HEK293T (cell line): ENCODE data around the gene SPAST.

Experiments used
- BHLHE40 ChIP-seq: fragments of 450-650 bp; IDR thresholded peaks from 2 replicates; pipeline ENCODE4 v1.6.1; 2016; ENCODE audit warnings: mild to moderate bottlenecking, moderate library complexity, borderline replicate concordance
- CTBP1 ChIP-seq: fragments of 450-650 bp; IDR thresholded peaks from 2 replicates; pipeline ENCODE4 v1.6.1; 2016; ENCODE audit warnings: borderline replicate concordance
- FOXA1 ChIP-seq: fragments of 450-650 bp; IDR thresholded peaks from 2 replicates; pipeline ENCODE4 v1.6.1; 2016; ENCODE audit warnings: mild to moderate bottlenecking
- FOXK2 ChIP-seq: fragments of 450-650 bp; IDR thresholded peaks from 2 replicates; pipeline ENCODE4 v1.6.1; 2016; ENCODE audit warnings: mild to moderate bottlenecking
- FOXM1 ChIP-seq: fragments of 450-650 bp; IDR thresholded peaks from 2 replicates; pipeline ENCODE4 v1.6.1; 2017; ENCODE audit warnings: mild to moderate bottlenecking, borderline replicate concordance
- HDGF ChIP-seq: fragments of 450-650 bp; IDR thresholded peaks from 2 replicates; pipeline ENCODE4 v1.6.1; 2017; ENCODE audit warnings: antibody characterized with exemption, borderline replicate concordance
- SUZ12 ChIP-seq: fragments of 450-650 bp; IDR thresholded peaks from 2 replicates; pipeline ENCODE4 v1.6.1; 2016; ENCODE audit warnings: mild to moderate bottlenecking
- TARDBP ChIP-seq: fragments of 450-650 bp; IDR thresholded peaks from 2 replicates; pipeline ENCODE4 v1.6.1; 2016
- ZNF384 ChIP-seq: fragments of 450-650 bp; IDR thresholded peaks from 2 replicates; pipeline ENCODE4 v1.6.1; 2016

DNA sequence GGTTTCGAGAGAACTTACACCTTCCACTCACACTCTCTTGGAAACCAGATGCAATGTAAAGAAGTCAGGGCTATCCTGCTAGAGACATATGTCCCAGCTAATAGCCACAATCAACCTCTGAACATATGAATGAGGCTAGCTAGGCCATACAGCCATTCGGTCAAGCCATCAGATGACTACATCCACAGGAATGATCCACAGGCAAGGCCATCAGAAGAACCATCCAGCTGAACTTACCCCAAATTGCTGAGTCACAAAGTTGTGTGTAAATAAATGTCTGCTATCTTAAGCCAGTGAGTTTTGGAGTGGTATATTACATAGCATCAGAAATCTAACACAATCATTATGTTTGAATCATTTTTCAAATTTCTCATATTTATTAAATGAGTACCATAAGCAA, 5.2 kb upstream of the SPAST start:
- TF ChIP-seq FOXM1 (no peak), BHLHE40 (no peak), SUZ12 (no peak), ZNF384 (no peak), HDGF (no peak), FOXA1 (no peak), TARDBP (no peak), CTBP1 (no peak), FOXK2 (no peak)
